SH-SY5Y (cell line): ENCODE measurements around the gene COBLL1.

Experiments
- GATA2 ChIP-seq: IDR thresholded peaks from 2 replicates; pipeline ENCODE4 v1.6.1; 2011; ENCODE audit warnings: mild to moderate bottlenecking, low read depth, low read length
- GATA3 ChIP-seq: IDR thresholded peaks from 2 replicates; pipeline ENCODE4 v1.6.1; 2011; ENCODE audit warnings: low read depth, mild to moderate bottlenecking, low read length, moderate library complexity

- TF ChIP-seq GATA2 (no peak), GATA3 (no peak)
Measured at GRCh38 chr2:164877927-164878326, 36.3 kb upstream of the COBLL1 start.
